GM18499 (cell line): Measurements from ENCODE around the gene TNN.
"Not testable (repeated sequence)": the region's sequence is repeated elsewhere in the genome, so short reads cannot be mapped to it uniquely, and the experiment has no call there.

Experiments used
- ATAC-seq: cut with Tn5 transposase; IDR thresholded peaks from one replicate; pipeline ENCODE4 v1.9.1; 2021; ENCODE audit warnings: moderate number of reproducible peaks; ENCODE audit not compliant: insufficient read depth, unreplicated experiment

Gene TNN

DNA sequence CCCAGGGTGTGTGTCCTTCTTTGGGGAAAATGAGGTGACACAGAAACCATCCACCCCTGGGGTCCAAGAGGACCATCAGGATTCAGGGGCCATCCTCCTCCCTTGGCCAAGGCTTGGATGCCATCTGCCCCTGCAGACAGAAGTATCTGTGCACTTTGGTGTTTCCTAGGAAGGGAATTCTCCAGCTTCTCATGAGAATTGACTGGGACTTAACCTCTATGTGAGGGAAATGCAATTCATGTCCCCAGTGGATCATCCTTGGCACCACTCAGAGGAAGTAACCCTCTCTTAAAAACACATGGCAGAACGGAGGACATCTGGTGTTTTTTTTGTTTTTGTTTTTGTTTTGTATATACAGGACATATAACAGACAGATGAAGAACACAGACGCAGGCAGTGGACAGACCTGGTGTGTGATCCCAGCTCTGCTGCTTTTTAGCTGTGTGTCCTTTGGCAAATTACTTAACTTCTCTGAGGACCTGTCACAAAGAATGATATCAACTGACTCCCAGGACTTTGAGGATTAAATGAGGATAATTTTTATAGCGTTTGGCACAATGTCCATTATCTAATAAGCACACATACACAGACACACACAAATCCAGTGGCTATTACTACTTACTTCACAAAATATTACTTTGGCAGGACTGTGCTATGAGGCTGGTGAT is 3.8 kb downstream of the TNN start:
- no peak for ATAC-seq

DNA sequence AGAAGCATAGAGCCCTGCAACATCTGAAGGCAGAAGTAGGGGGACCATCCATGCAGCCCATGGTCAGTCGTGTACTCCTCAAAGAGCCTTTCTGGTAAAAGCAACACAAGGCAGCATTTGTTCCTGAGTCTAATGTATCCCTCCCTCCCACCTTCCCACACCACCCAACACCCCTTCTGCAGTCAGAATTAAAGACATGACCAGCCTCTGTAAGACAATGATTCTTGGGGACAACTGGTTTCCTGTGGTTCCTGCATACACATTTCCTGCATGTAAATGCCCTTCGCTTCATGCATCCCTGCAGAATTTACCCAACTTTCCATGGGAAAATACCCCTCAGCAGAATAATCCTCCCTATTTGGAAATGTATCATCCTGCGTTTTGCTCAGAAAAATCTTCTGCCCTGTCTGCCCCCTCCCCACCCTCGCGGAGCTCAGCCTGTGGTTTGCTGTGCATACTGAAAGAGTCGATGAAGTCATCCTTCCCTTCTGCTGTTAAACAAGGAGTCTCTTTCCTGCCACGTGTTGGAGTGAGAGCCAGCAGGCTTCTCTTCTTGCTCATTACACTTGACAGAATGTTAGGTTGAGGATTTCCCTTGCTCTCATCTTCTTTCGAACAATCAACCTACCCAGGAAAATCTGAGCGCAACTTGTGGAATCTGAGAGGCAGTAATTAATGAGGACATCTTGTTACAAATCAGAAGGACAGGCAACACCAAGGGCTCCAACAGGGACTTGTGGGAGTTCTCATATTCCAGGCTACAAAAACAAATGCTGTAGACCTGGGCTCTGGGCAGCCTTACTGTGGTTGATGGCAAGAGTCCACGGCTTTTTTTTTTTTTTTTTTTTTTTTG is 4.7 kb downstream of the TNN start:
- no peak for ATAC-seq

DNA sequence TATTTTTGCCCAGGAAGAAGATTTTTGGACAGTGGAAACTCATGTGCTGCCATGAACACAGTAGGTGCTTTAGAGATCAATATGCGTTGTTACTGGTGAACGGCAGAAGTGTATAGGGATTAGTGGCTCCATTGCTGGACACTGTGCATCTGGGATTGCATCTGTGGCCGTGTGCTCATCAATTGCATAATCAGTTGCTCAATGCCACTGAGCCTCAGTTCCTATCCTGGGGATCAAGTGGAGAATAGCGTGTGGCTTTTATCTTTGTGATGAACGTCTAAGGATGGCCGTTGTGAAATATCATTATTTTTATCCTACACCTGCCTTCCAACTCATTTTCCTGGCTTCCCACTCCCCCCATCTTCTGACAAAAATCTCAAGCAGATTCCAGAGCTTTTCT is 5.4 kb downstream of the TNN start:
- no peak for ATAC-seq

DNA sequence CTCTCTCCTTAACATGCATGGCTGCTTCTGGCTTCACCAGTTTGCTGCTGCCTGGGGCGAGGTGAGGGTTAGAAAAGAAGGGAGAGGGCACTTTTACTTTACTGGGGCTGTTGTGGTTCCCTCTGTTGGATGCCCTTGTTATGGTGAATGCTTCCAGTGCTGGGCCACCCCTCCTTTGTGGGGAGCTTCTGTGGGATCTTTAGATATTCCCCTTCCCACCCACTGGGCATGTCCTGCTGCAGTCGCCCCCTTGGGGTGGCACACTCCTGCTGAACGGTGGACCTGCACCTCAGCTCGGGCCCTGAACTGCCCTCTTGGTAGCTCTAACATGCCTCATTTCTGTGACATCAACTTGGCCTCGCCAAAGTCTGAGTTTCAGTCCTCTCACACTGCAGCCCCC is 6.0 kb downstream of the TNN start:
- ATAC-seq = no peak

DNA sequence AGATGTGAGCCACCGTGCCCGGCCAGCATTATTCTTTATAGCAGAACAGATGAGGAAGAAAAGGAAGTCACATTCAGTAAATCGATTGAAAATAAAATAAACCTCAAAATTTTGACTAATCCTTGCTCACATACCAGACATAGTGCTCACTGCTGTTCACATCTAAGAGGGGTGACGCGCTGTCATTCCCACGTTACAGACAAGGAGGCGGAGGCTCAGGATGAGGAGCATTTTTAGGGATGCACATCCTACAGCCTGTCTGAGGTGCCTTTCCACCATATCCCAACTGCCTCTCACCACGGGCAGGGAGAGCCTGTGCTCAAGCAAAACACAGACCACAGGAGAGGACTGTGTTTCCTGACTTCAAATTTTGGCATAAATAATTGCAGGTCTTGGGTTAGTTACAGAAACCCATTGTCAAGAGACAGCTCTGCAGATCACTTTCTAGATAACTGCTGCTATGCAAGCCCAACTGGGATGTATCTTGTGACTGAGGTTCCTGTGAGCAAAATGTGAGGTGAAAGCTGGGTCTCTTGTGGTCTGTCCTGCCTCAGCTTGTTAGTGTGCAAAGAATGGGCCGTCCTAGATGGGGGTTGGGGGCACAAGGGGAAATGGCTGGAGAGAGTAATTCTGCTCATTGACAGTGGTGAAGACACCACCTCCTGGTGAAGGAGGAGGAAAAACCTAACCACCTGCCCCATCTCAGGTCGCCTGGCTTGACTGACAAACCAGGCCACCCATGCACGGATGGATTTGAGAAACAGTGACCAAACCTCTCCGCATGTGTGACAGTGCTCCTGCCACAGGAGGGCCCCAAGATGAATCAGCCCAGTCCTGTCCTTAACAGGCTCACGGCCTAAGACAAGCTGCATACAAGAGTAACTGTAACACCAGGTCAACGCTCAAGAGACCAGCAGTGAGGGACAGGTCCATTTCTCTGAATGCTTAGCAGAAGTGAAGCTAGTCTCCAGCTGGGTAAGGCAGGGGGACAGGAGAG is 8.2 kb downstream of the TNN start:
- ATAC-seq = no peak

DNA sequence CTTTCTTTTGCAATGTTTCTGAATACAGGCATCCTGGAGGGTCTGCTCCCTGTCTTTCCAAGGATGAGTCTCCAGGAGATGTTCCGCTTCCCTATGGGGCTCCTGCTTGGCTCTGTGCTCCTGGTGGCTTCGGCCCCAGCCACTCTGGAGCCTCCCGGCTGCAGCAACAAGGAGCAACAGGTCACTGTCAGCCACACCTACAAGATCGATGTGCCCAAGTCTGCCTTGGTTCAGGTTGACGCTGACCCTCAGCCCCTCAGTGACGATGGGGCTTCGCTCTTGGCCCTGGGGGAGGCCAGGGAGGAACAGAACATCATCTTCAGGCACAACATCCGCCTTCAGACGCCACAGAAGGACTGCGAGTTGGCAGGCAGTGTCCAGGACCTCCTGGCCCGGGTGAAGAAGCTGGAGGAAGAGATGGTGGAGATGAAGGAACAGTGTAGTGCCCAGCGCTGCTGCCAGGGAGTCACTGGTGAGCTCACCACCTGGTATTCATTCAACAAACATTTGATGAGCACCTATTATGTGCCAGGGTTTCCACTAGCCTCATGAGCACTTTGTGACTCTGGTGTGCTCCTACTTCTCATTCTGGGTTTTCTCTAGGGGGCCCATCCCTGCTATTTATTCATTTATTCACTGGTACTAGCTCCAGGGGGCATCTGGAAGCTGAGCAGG is 9.9 kb downstream of the TNN start:
- no peak for ATAC-seq

DNA sequence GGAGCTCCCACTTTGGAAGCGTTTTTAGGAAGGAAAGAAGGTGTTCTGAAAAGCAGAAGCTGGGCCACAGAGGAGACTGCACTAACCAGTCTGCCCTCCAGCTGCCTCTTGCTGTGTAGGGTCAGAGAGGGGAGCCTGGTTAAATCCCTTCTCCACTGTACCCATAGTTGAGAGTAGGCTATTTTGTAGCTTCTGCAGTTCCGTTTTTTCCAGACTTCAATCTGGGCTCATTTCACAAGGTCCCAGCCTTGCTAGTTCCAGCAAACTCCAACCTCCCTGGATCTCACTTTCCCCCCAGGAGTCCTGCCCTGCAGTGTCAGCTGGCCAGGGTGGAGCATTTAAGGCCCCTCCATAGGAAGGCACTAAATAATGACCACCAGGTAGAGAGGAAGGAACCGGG is 11.0 kb downstream of the TNN start:
- no peak for ATAC-seq

DNA sequence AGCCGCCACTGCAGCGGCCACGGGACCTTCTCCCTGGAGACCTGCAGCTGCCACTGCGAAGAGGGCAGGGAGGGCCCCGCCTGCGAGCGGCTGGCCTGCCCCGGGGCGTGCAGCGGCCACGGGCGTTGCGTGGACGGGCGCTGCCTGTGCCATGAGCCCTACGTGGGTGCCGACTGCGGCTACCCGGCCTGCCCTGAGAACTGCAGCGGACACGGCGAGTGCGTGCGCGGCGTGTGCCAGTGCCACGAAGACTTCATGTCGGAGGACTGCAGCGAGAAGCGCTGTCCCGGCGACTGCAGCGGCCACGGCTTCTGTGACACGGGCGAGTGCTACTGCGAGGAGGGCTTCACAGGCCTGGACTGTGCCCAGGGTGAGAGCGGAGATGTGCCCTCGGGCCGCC is 11.7 kb downstream of the TNN start:
- no peak for ATAC-seq

DNA sequence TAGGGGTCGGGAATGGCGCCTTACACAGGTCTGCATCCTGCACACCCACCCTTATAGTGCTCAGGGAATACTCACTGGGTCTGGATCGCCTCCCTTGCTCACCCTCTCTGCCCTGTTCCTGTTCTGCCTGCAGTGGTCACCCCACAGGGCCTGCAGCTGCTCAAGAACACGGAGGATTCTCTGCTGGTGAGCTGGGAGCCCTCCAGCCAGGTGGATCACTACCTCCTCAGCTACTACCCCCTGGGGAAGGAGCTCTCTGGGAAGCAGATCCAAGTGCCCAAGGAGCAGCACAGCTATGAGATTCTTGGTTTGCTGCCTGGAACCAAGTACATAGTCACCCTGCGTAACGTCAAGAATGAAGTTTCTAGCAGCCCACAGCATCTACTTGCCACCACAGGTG is 12.4 kb downstream of the TNN start:
- no peak for ATAC-seq

DNA sequence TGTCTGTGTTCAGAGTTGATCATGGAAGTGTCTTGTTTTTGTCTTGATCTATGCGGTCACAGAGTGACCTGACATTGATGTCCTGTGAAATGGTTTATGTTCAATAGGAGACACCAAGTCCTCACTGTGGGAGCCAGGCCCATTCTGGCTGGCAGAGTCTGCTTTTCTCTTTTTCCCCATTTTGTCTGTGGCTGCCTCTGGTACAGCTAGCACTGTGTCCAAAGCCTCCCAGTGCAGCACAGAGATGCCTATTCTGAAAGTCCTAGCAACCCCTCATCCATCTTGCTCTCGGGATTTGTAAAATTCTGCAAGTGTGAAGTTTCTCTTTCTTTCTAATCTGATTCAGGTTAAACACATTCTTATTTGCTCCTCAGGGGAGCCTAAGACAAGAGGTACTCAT is 14.3 kb downstream of the TNN start:
- no peak for ATAC-seq

DNA sequence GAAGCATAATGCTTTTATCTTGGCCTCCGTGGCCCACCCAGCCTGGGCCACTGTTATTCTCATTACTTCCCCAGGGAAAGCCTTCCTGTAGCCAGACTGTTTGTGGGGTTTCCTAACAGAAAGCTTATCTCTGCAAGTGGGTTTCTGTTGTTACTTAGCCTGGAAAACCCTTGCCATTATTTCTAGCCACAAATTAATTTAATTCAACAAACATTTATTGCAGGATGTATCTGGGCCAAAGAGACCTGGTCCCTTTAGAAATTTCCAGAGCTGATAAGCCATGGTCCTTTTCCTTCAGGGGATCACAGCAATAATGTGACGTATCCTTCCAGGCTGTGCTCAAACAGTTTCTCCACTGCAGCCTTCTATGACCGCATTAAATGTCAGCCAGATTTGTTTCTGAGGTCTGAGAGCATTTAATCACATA is 20.9 kb downstream of the TNN start:
- ATAC-seq = no peak

DNA sequence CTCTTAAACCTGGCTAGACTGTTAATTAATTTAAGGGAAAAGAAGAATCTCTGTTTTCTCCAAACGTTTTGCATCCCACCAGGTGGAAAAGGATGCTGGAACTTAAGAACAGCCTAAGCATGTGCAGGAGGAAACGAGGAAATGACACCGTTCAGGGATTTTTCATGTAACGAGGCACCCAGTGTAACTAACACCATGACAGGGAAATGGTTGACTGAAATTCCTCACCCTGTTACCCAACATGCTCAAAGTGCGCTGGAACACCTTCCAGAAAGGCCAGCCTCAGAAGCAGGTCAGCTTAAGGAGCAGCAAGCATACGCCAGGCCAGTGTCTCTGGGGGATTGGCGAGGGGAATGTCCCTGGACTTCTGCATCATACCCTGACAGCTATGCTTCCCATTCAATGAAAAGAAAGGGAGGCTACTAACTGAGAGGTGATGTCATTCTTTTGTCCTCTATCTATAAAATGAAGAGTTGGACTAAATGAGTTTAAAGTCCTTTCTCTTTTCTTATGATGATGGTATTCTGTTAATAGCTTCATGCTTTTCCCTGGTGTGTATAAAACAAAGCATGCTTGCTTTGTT is 21.6 kb downstream of the TNN start:
- no peak for ATAC-seq

DNA sequence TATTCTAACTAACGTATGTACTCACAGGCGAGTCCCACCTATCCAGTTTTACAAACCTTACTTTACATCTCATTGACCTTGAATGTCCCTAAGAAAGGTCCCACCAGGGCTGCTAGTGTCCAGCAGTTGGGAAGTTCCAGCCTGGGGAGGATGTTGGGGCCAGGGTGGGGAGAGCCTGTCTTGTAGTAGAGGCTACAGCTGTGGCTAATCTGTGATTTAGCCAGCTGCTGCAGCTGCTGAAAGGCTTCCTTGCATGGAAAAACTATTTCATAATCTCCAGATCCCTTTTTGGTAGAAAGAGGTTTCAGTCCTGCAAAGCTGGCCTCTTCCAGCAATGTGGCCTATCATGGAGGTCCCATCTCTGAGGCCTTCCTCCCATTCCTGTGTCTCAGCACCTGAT is 23.1 kb downstream of the TNN start:
- ATAC-seq = no peak

DNA sequence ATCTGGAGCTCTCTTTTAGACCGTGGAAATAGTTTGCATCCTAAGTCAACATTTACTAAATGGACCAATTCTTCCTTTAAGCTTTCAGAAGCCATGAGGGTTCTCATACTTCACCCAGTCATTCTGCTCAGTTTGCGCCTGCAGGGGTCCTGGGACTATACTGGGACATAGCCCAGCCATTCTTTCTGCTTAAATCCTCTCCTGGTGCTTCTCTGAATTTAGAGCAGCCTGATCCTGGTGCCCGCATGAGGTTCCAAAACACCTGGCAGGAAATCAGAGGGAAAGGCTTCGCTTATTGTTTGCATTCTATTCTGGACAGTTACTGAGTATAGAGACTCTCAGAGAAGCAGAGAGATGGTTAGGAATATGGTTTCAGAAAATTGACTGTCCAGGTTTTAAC is 27.0 kb downstream of the TNN start:
- ATAC-seq = no peak

DNA sequence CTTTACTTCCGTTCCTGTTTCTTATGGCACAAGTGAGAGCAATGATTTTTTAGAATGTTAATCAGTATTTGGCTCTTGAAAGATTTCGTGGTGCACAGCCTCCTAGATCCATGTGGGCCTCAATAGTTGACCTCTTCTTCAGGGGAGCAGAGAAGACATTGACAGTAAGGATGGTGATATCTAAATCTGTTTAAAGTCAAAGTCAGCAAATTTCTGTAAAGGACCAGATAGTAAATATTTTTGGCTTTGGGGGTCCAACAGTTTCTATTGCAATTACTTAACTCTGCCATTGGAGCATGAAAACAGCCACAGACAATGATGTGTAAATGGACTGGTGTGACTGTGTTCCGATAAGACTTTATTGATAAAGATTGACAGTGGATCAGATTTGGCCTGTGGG is 27.4 kb downstream of the TNN start:
- ATAC-seq = no peak

DNA sequence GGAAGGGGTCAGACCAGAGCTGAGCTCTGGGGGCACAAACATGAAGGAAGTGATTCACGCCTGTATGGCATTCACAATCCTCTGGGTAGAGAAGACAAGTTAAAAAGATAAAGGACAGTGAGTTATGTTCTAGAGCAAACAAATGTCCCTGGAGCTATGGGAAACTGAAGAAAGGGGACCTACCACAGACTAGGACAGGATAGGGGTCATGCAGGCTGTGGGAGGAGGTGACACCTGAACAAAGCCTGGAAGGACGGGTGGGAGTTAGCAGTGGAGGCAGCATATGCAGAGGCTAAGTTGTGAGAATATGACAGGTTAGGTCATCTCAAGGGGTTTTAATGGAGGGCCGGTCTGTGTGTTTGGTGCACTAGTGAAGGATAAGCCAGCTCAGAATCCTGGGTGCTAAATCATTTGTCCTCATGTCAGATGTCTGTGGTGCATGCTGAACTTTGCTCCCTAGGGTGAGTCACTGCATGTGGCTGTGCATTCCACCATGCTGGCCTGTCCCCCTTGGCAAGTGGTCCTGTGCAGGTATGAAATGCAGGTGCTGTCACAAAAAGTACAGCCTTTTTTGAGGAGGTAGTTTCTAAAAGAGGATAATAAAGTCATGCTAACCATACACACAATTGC is 28.5 kb downstream of the TNN start:
- no peak for ATAC-seq

DNA sequence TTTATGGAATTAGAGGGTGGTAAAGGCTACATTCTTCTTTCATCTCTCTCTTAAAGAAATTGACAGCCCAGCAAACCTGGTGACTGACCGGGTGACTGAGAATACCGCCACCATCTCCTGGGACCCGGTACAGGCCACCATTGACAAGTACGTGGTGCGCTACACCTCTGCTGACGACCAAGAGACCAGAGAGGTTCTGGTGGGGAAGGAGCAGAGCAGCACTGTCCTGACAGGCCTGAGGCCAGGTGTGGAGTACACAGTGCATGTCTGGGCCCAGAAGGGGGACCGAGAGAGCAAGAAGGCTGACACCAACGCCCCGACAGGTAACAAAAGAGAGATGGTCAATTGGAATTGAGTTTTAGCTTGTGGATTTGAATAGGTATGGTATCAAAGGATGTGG is 29.7 kb downstream of the TNN start:
- no peak for ATAC-seq

DNA sequence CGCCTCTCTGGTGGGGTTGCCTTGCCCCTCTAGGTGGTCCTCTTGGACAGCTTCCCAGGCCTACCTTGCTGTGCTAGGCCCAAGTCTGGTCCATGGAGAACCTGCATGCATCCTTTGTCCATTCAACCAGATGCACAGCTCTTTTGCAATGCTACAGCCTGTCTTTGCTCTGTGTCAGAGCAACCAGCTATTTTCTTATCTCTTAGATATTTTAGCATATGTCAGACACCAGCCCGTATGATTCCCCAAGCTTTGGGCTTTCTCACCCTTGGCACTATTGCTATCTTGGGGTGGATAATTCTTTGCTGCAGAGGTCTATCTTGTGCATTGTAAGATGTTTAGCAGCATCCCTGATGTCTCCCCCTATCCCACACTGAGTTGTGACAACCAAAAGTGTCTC is 32.3 kb downstream of the TNN start:
- ATAC-seq = no peak

DNA sequence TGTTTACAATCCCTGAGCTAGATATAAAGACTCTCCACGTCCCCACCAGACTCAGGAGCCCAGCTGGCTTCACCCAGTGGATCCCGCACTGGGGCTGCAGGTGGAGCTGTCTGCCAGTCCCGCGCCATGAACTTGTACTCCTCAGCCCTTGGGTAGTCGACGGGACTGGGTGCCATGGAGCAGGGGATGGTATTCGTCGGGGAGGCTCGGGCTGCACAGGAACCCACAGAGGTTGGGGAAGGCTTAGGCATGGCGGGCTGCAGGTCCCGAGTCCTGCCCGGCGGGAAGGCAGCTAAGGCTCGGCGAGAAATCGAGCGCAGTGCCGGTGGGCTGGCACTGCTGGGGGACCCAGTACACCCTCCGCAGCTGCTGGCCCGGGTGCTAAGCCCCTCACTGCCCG is 34.5 kb downstream of the TNN start:
- not testable (repeated sequence) for ATAC-seq
